ENCODE measurements around the gene ZFPL1.
A peak's percentile ranks its signal among the peaks of the same experiment; 100 is the strongest.

ZFPL1 gene

GRCh38 chr11:65131417-65131776 is 47.4 kb downstream of the ZFPL1 start:
- no peak for TF ChIP-seq ZNF274 (IDR thresholded peaks at IDR 0.05; ENCODE audit: low read depth, low read length)
- peak overlapping the region; percentile 94; the same call in 1 of the 2 replicates for H3K4me3 ChIP-seq (ENCODE audit: low read length)

DNA sequence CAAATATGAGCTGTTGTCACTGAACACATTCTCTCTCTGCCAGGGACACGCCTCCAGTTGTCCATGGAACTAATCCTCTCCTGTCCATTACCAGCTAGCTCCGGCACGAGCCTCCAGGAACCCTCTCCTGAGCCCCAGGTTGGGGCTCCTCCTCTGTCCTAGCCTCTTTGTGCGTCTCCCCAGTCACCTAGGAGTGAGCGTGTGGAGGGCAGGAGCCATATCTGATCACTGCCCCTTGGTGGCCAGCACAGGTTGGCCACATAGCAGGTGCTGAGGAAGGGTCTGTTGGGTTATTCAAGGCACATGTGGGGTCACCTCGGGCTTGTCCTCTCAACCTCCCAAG is 47.8 kb downstream of the ZFPL1 start:
- H3K4me3 ChIP-seq (ENCODE audit: low read length): peak overlapping the region; percentile 94; the same call in 1 of the 2 replicates
- TF ChIP-seq ZNF274 (IDR thresholded peaks at IDR 0.05; ENCODE audit: low read depth, low read length): no peak

DNA sequence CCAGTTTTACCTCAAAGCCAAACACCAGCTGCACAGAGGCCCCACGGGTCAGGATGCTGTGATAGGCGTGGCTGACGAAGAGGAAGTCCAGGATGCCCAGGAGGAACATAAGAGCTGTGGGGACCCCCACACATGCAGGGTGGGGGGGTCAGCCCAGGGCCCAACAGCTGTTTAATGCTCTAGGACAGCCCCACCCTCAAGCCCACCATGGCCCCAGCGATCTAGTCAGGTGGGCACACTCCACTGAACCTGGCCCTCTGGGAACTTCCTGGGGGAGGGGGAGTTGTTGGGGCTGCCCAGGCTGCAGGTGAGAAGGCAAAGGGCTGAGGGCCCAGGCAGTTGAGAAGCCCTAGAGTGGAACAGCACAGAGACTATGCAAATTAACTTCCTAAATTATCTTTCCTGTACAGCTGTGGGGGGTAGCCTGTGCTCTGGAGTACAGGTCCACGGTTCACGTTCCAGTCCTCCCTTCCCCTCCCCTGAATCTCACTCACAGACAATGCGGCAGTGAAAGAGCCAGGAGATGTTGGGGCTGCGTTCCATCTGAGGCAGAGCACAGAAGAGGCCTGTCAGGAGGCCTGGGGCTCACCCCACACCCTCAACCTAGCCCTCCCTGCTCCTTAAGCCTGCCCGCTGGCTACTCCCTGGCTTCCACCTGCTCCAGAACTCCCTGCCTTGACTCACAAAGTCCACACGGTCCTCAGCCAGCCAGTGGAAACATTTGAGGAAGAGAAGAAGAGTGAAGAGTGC is 48.4 kb downstream of the ZFPL1 start:
- no peak for TF ChIP-seq ZNF274 (IDR thresholded peaks at IDR 0.05; ENCODE audit: low read depth, low read length)
- H3K4me3 ChIP-seq (ENCODE audit: low read length): peak overlapping the region; percentile 94; the same call in 1 of the 2 replicates

DNA sequence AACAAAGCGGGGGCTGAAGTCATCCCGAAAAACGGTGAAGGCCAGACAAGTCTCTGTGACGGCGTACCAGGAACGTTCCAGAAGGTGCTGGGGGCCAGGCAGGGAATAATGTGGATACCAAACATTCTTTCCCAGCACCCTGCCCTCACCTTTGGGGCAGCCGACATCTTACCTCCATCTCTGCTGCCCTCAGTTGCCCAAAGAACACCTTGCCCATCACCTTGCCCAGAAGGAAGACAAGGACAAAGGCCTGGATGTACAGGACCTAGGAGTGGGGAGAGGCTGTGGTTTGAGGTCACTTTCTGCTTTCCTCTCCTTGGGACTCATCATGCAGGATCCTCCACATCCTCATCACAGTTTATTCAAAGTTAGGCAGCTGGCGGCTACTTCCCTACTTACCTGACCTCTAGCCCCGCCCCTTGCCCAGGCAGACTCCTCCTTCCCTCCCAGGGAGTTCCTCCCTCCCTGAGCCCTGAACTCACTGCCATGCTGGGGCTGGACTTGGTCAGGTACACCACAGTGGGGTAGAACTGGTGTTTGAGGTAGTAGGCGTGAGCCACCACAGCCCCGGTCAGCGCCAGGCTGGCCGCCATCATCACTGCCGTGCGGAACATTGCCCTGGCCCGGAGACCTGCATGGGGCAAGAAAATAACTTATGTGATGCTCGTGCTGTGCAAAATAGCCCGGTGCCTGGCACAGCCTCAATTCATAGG is 49.1 kb downstream of the ZFPL1 start:
- H3K4me3 ChIP-seq (ENCODE audit: low read length): peak overlapping the region; percentile 94
- no peak for TF ChIP-seq ZNF274 (IDR thresholded peaks at IDR 0.05; ENCODE audit: low read depth, low read length)

DNA sequence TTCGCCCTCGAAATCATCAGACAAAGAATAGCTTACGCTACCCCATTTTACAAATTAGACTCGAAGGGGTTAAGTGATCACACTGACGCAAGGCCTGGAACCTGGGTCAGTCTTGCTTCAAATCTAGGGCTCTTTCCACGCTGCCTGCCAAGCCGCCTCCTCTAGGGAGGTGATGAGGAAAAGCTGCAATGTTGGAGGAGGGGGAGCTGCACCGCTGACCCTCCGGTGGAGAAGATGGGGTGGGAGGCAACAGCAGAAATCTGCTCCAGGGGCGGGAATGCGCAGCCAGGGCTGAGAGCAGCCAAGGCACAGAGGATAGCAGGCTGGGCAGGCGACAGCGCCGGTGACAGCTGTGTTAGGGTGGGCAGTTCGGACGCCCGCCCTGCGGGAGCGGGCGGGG is 49.7 kb downstream of the ZFPL1 start:
- peak overlapping the region; percentile 94 for H3K4me3 ChIP-seq (ENCODE audit: low read length)
- TF ChIP-seq ZNF274 (IDR thresholded peaks at IDR 0.05; ENCODE audit: low read depth, low read length): no peak

DNA sequence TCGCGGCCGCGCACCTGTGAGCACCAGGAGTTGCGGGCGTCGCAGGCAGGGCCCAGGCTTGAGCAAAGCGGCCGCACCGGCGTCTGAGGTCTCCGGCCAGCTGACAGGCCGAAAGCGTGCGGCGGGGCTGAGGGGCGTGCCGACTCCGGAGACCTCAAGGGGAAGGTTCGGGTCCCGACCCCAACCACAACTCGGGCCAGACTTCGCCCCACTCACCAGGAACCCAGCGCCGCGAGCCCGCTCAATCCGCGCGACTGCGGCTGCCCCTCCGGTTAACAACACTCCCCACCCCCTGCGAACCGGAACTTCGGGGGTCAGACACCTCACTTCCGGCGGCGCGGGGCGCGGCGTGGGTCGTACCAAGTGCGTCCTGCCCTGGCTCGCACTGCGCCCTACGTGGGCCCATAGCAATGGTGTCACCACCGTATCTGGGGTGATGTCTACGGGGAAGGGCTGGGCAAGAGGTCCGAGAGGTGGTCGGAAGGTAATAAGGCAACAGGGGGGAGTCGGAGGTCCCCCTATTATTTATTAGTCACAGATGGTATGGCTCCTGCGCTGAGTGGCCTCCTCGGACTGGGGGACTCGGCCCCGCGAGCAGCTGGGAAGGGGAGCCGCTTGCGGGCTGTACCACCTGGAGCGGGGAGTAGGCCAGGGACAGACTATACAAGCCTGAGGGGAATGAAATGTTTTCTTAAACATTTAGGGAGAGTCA is 50.4 kb downstream of the ZFPL1 start, which contains the start of gene SYVN1:
Gene SYVN1 (minus strand): TSS at position 280 of the 712 bp plus-strand sequence. CDS start 918 bp downstream, outside the sequence.
- no peak for TF ChIP-seq ZNF274 (IDR thresholded peaks at IDR 0.05; ENCODE audit: low read depth, low read length)
- H3K4me3 ChIP-seq (ENCODE audit: low read length): peak within 1 kb of the TSS; percentile 94

DNA sequence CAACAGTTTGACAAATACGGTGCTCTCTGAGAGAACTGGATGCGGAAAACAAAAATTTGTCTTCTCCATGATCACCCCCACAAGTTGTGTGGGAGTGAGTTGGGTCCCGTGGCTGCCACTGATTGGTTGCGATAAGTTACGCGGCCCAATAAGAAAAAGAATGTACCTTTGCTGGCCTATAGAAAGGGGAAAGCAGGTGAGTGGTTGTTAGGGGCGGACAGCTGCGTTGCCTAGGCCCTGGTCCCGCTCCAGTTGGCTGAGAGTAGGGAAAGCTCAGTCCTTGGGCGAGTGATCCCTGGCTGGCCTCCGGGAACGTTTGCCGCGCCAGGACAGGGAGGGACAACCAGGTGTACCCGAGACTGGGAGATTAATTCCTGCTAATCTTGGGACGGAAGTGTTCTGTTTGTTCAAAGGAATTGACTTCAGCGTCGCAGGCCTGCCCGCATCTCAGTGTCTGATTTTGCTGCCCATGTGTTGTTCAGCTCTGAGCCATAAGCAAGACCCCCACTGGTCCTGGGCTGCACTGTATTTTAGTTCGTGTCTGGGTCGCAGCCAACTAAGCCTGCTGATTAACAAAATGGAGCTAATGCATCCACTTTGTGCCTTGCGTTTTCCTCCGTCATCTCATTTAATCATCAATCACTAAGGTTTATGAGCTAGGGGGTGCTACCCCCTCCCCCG is 51.1 kb downstream of the ZFPL1 start:
- no peak for TF ChIP-seq ZNF274 (IDR thresholded peaks at IDR 0.05; ENCODE audit: low read depth, low read length)
- peak overlapping the region; percentile 94; the same call in 1 of the 2 replicates for H3K4me3 ChIP-seq (ENCODE audit: low read length)

DNA sequence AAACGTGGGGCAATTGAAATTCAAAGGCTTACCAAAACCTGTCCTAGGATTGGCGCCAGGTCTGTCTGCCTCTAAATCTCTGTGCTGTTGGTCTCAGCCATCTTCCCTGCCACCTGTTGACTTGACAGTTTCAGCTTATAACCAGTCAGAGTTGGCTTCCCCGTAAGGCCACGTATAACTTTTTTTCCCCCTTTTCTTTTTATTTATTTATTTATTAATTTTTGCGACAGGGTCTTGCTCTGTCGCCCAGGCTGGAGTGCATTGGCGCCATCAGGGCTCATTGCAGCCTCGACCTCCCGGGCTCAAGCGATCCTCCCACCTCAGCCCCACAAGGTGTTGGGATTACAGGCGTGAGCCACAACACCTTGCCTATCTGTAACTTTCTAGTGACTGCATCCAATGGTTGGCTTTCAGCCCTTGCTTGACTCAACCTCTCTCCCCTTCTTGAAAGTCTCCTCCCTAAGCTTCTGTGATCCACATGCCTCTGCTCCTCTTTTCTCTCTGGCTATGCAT is 51.7 kb downstream of the ZFPL1 start:
- TF ChIP-seq ZNF274 (IDR thresholded peaks at IDR 0.05; ENCODE audit: low read depth, low read length): no peak
- H3K4me3 ChIP-seq (ENCODE audit: low read length): peak overlapping the region; percentile 94; the same call in 1 of the 2 replicates

GRCh38 chr11:65136515-65137096 is 52.6 kb downstream of the ZFPL1 start:
- no peak overlapping the region for H3K4me3 ChIP-seq (ENCODE audit: low read length)
- no peak for TF ChIP-seq ZNF274 (IDR thresholded peaks at IDR 0.05; ENCODE audit: low read depth, low read length)

All from GM08714 (cell line).